Mucosa of descending colon (tissue), 3 donors: ENCODE data around the gene ANKDD1B. TPM values are rescaled to one million over a fixed set of nuclear protein-coding genes. Genes with fewer than 3 reads are reported as not detected.

ENCODE experiments used
- ATAC-seq: fragments of 200-7000 bp; cut with Tn5 transposase; one replicate; pipeline ENCODE4 v1.9.1; 2020; ENCODE audit warnings: mild to moderate bottlenecking, moderate library complexity
- DNase-seq, 3 donors: peaks; one replicate each; pipeline ENCODE4 v3.0.0-alpha.2; 2020
- H3K36me3 ChIP-seq: fragments of 200-600 bp; one replicate; pipeline ENCODE4 v1.8.0; 2021; ENCODE audit warnings: low read depth, mild to moderate bottlenecking
- H3K4me1 ChIP-seq: fragments of 200-600 bp; one replicate; pipeline ENCODE4 v1.8.0; 2021; ENCODE audit warnings: low read depth, mild to moderate bottlenecking
- H3K4me3 ChIP-seq: fragments of 200-600 bp; one replicate; pipeline ENCODE4 v1.8.0; 2021; ENCODE audit warnings: mild to moderate bottlenecking
- H3K9me3 ChIP-seq: fragments of 200-600 bp; one replicate; pipeline ENCODE4 v1.8.0; 2021; ENCODE audit warnings: mild to moderate bottlenecking
- CTCF ChIP-seq: fragments of 200-600 bp; IDR thresholded peaks from one replicate; pipeline ENCODE4 v1.8.0; 2022; ENCODE audit warnings: antibody characterized with exemption, mild to moderate bottlenecking
- intact Hi-C, 2 donors: fragments of 100-400 bp; cut with DNase I in 1 of 2; cut with micrococcal nuclease in 1 of 2; formaldehyde crosslinking; loops; one replicate each; pipeline versions ENCODE4 v1.11.0 to v1.11.1; 2022; cut with DNase I, micrococcal nuclease
- total RNA-seq, 3 donors: library from RNA; stranded (reverse); fragmentation: NEBNext Ultra II Directional in 2 of 3; extraction: Animal tissue kit (Norgen Biotek cat#: 25700) in 2 of 3; gene quantifications; one replicate each; pipeline versions ENCODE4 v1.2.1 to v1.2.4, GENCODE V29; 2021 to 2023
- donor health status: DM: no; HTN: no; CAD: no; lungs with moderate emphysema.
- donor health status: DM: no; HTN: no; CAD: no.
- donor health status: DM: no; HTN: yes; CAD: no.

Gene ANKDD1B
- total RNA-seq, 3 donors from 2014 or later = 4.0 to 9.2 (median 8.0) TPM

- Histone ChIP-seq H3K4me3 (no peak overlapping the region), H3K36me3 (no peaks in the 10 kb centered on the region), H3K9me3 (no peaks in the 10 kb centered on the region), H3K4me1 (no peaks in the 10 kb centered on the region)
- intact Hi-C loops = loop anchor here in 1 of 2 donors (5.0 kb wide), 1 partner anchor 95 kb away; no protein-coding TSS in a partner anchor
- ATAC-seq = no peak
- no peak for TF ChIP-seq CTCF
- no peak for DNase-seq
Measured at GRCh38 chr5:75677607-75678006, 66.4 kb downstream of the ANKDD1B start.

- H3K4me1 ChIP-seq = no peaks in the 10 kb centered on the region
- H3K9me3 ChIP-seq = no peaks in the 10 kb centered on the region
- DNase-seq (no peak), ATAC-seq (peak; percentile 68)
- intact Hi-C loops = loop anchor here in 1 of 2 donors (5.0 kb wide), 1 partner anchor 96 kb away; no protein-coding TSS in a partner anchor
- no peak for TF ChIP-seq CTCF
- no peaks in the 10 kb centered on the region for H3K36me3 ChIP-seq
- H3K4me3 ChIP-seq = no peak overlapping the region
Measured at GRCh38 chr5:75678155-75678554, 66.9 kb downstream of the ANKDD1B start.

- H3K9me3 ChIP-seq = no peaks in the 10 kb centered on the region
- DNase-seq (no peak), ATAC-seq (no peak)
- no peaks in the 10 kb centered on the region for H3K36me3 ChIP-seq
- intact Hi-C loops = no loop called here
- H3K4me3 ChIP-seq = no peak overlapping the region
- peak; percentile 49 for TF ChIP-seq CTCF
- no peaks in the 10 kb centered on the region for H3K4me1 ChIP-seq
Measured at GRCh38 chr5:75681125-75681830, 70.0 kb downstream of the ANKDD1B start.

GRCh38 chr5:75685141-75685540, 73.9 kb downstream of the ANKDD1B start:
- ATAC-seq (no peak), DNase-seq (no peak)
- no peaks in the 10 kb centered on the region for H3K9me3 ChIP-seq
- no peaks in the 10 kb centered on the region for H3K36me3 ChIP-seq
- no peak for TF ChIP-seq CTCF
- H3K4me1 ChIP-seq = no peaks in the 10 kb centered on the region
- intact Hi-C loops = no loop called here
- H3K4me3 ChIP-seq = no peak overlapping the region

GRCh38 chr5:75686480-75686879, 75.2 kb downstream of the ANKDD1B start:
- ATAC-seq (no peak), DNase-seq (no peak)
- Histone ChIP-seq H3K9me3 (no peaks in the 10 kb centered on the region), H3K36me3 (no peaks in the 10 kb centered on the region), H3K4me3 (no peak overlapping the region), H3K4me1 (no peaks in the 10 kb centered on the region)
- intact Hi-C loops = no loop called here
- TF ChIP-seq CTCF = no peak

GRCh38 chr5:75690669-75691068, 79.4 kb downstream of the ANKDD1B start:
- DNase-seq (no peak), ATAC-seq (no peak)
- intact Hi-C loops = no loop called here
- no peaks in the 10 kb centered on the region for H3K36me3 ChIP-seq
- H3K9me3 ChIP-seq = no peaks in the 10 kb centered on the region
- no peaks in the 10 kb centered on the region for H3K4me1 ChIP-seq
- no peak overlapping the region for H3K4me3 ChIP-seq
- TF ChIP-seq CTCF = no peak
